HG03135 (cell line): ENCODE results near the gene RPS25.
"Not testable (repeated sequence)": the region's sequence is repeated elsewhere in the genome, so short reads cannot be mapped to it uniquely, and the experiment has no call there.

Experiments used
- ATAC-seq: cut with Tn5 transposase; IDR thresholded peaks from one replicate; pipeline ENCODE4 v1.9.1; 2021; ENCODE audit warnings: mild to moderate bottlenecking, moderate library complexity; ENCODE audit not compliant: unreplicated experiment

Gene RPS25

DNA sequence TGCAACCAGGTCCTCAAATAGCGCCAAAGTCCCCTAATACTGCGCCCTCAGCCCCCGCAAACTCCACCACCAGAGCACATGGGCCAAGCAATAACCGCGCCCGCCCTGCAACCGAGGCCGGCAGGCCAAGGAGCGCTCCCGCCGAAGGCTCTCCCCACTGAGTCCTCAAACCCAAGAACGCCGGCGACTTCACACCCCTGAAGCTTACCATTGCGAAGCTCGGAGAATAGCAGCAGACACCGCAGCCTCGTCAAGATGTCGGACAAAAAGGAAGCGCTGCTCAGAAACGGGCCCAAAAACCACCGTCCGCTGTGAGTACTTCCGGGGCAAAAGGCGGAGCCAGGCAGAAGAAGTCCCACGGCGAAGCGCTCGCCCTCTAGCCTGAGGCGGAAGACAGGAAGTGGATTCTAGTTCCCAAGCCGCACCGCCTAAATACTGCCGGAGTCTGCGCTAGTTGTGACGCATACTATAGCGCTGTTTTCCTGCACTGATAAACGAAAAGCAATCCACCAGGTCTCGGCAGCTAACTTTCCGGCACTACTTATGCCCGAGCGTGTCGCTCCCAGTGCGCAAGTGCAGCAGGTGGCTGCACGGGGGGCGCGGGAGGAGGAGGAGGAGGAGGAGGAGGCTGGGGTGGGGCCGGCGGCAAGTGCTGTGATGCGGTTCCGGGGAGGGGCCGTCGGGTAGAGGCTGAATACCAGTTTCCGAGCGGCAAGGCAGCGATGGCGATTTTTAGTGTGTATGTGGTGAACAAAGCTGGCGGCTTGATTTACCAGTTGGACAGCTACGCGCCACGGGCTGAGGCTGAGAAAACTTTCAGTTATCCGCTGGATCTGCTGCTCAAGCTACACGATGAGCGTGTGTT, at the start of gene RPS25, which contains the start of gene TRAPPC4:
Gene RPS25, minus strand, starts transcription at position 270 of the 865 bp plus-strand sequence. Its CDS starts 59 bp downstream, at position 211.
Gene TRAPPC4, plus strand, starts transcription at position 693 of the 865 bp plus-strand sequence. Its CDS starts 30 bp downstream, at position 723.
- ATAC-seq = peak; percentile 89

DNA sequence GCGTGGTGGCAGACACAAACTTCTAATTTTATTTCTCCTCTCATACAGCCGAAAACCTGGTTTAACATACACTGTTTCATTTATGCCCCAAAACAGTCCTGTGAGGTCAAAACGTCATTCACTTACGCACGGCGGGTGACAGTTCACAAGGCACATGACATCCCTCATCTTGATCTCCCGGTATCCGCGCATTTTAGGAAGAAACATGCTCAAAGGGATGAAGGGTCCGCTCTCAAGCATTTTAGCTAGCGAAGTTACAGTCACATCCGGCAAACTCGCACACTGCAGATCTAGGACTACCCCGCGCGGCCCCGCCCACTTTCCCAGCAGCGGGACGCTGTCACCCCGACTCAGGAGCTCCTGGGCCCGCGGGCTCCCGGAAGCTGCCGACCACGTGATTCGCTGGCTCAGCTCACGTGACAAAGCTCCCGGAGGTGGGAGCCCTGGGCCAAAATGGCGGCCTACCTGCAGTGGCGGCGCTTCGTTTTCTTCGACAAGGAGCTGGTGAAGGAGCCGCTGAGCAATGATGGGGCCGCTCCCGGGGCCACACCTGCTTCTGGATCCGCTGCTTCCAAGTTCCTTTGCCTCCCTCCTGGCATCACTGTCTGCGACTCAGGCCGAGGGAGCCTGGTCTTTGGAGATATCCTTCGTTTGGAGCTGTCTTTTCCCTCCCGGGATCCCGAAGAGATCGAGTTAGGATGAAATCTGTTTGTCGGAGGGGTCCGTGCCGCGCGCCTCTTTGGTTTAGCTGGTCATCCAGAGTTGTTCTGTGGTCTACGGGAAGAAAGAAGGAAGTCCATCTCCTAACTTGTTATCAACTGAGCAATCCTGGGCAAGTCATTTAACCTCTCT, 49.5 kb upstream of the RPS25 start, which contains the start of gene VPS11:
Gene VPS11, plus strand, starts transcription at position 448 of the 852 bp plus-strand sequence. Its CDS starts 6 bp downstream, at position 454.
- peak; percentile 85 for ATAC-seq

GRCh38 chr11:119065369-119065768, 47.2 kb upstream of the RPS25 start:
- no peak for ATAC-seq

- ATAC-seq = no peak
Observed at GRCh38 chr11:119062779-119063178, 44.6 kb upstream of the RPS25 start.

- no peak for ATAC-seq
Observed at GRCh38 chr11:119061256-119061655, 43.1 kb upstream of the RPS25 start.

GRCh38 chr11:119059128-119059527, 41.0 kb upstream of the RPS25 start:
- not testable (repeated sequence) for ATAC-seq

GRCh38 chr11:119057000-119057769, 39.0 kb upstream of the RPS25 start, which contains the start of gene HYOU1:
TSS of gene HYOU1 (minus strand) at chr11:119057205. CDS start at chr11:119056160, 1,045 bp downstream.
- peak; percentile 79 for ATAC-seq

GRCh38 chr11:119056421-119056999, 38.4 kb upstream of the RPS25 start:
- peak; percentile 17 for ATAC-seq

DNA sequence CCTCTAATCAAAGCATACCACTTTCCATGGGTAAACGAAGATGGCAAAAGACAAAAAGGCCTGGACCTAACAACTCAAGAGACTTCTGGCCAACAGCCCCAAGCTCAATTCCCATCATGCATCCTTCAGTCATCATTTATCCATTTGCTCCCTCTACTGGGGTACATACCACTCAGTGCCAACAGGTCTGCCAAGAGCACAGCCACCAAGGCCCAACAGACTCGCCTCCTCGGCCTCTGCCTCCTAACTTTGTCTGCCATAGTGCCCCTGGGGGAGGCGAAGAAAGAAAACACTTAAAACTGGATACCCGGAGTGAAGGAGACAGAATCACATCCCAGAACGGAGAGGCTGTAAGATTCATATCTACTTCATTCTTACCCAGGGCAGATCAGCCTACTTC, 37.8 kb upstream of the RPS25 start:
- ATAC-seq = no peak

DNA sequence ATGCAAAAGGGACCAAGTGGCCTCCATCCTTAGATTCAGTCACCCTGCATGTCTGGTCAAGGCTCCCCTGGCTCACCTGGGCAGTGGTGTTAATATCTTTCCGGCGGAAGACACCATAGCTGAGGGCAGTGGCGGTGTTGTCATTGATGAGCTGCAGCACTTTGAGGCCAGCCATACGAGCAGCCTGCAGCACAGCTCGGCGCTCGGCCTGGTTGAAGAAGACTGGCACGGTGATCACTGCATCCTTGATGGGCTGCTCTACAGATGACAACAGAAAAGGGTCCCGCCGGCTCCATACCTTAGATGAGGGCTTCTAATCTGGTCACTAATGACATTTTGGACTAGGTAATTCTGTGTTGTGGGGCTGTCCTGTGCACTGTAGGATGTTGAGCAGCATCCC, 36.3 kb upstream of the RPS25 start:
- no peak for ATAC-seq

DNA sequence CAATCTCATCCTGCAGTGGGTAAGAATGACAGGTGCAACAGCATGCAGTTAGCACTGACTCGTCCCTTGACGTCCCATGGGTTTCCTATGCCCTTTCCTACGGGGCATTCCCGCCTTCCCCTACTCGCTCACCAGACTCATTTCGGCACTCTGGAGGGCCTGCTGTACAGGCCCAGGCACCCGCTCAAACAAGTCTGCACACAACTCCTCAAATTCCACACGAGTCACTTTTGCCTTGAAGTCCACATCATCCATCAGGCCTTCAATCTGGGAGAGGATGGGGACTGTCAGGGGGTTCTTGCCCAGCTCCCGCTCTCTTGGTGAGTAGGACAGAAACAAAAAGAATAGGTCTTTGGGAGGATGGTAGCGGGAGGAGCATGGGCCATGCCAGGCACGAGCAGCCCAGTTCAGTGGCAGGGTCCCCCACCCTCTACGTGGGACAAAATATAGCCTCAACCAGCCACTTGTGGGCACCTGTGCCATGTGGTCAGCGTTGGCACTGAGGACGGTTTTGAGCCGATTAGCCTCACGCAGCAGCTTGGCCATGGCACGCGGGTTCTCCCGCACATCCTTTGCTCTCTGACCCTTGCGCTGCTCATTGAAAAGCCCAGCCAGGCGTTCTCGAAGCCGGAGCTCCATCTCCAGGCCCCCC, 34.1 kb upstream of the RPS25 start:
- ATAC-seq = no peak

- no peak for ATAC-seq
Observed at GRCh38 chr11:119051440-119052162, 33.5 kb upstream of the RPS25 start.

DNA sequence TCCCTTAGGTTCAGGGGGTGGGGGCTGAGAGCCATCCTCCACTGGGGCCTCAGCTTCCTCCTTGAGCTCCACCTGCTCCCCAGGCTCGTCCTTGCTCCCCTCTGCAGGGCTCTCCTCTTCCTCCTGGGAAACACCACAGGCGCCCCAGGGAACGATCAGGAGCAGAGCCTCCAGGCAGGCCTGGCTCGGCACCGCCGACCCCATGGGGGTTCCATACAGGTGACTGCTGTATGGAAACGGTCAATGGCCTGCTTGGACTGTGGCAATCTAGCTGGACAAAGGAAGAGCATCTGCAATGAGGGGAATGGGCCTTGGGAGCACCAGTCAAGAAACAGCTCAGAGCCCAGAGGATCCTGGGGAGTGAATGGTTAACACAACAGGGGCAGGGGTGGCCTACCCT, 30.9 kb upstream of the RPS25 start:
- no peak for ATAC-seq

DNA sequence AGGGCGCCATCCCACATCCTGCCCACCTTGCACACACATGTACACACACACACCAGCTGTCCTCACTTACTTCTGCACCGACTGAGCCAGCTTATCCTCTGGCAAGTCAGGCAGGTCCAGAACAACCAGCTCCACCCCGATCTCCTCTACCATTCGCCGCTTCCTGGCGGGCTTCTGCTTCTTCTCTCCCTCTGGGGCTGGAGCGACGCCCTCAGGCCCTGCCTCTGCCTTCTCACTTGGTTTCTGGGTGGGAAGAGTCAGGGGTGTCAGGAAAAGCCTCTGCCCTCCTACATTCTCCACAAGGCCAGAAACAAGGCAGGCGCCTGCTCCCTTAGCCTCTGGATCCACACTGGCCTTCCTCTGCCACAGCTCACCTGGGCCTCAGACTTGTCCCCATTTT, 30.5 kb upstream of the RPS25 start:
- ATAC-seq = no peak

- ATAC-seq = no peak
Observed at GRCh38 chr11:119047205-119047604, 29.1 kb upstream of the RPS25 start.

- no peak for ATAC-seq
Observed at GRCh38 chr11:119046489-119046888, 28.3 kb upstream of the RPS25 start.

- ATAC-seq = no peak
Observed at GRCh38 chr11:119044708-119045107, 26.6 kb upstream of the RPS25 start.

DNA sequence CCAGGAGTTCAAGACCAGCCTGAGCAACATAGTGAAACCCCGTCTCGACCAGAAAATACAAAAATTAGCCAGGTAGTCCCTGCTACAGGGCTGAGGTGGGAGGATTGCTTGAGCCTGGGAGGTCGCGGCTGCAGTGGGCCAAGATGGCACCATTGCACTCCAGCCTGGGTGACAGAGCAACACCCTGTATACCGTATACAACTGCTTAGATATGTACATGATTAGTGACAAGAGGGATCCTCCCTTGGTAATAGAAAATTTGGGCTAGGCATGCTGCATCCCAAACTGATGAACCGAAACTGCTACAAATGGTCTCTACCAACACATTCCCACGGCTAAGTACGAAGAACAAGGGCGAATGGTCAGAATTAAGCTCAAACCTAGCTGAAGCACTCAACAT, 24.8 kb upstream of the RPS25 start:
- ATAC-seq = no peak
